ENCODE results near the gene MEIS3. TPM values are rescaled to one million over a fixed set of nuclear protein-coding genes. Genes with fewer than 3 reads are reported as not detected.
A peak's percentile ranks its signal among the peaks of the same experiment; 100 is the strongest.

MEIS3 gene
- total RNA-seq, 1 donor from 2014 or later: 32.2 TPM

DNA sequence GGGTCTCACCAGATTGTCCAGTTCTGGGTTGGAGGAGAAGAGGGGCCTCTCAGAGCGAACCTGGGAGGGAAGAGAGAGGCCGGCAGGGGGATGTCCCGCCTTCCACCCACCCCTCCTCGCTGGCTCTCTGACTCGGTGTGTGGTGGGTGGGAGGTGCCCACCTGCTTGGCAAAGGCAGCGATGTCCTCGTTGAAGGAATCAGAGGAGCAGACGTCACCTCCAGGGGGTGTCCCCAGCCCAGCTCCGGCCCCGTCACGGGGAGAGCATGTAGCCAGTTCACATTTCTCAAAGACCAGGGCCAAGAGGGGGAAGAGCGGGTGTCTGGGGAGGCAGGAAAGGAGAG is 2.7 kb downstream of the MEIS3 start:
- Mint-ChIP-seq H3K9me3 (no peaks in the 10 kb centered on the region), H3K27me3 (ENCODE audit: insufficient read depth, low read depth) (peaks cover 25% of the 10 kb centered on the region), H3K27ac (no peak overlapping the region), H3K36me3 (peaks cover 15% of the 10 kb centered on the region), H3K4me1 (peaks cover 32% of the 10 kb centered on the region), H3K4me3 (peak overlapping the region; percentile 36)
- H3K27ac ChIP-seq: no peak overlapping the region
- peaks cover 43% of the 10 kb centered on the region for H3K27me3 ChIP-seq
- peaks cover 29% of the 10 kb centered on the region for H4K20me1 ChIP-seq (ENCODE audit: low read depth)
- no peak overlapping the region for H2AFZ ChIP-seq (replicated peaks)
- H3K4me1 ChIP-seq: peaks cover 29% of the 10 kb centered on the region
- no peak for DNase-seq (ENCODE audit: low spot score)
- no peaks in the 10 kb centered on the region for H3K9me3 ChIP-seq (ENCODE audit: low read depth)
- no peak overlapping the region for H3K4me3 ChIP-seq
- H3K79me2 ChIP-seq (ENCODE audit: low read depth): no peaks in the 10 kb centered on the region
- H3K4me2 ChIP-seq: no peak overlapping the region
- H3K36me3 ChIP-seq: no peaks in the 10 kb centered on the region
- TF ChIP-seq EZH2phosphoT487 (IDR thresholded peaks at IDR 0.05) (no peak), EZH2 (IDR thresholded peaks at IDR 0.05) (no peak)
- TF ChIP-seq, protein P1, sequence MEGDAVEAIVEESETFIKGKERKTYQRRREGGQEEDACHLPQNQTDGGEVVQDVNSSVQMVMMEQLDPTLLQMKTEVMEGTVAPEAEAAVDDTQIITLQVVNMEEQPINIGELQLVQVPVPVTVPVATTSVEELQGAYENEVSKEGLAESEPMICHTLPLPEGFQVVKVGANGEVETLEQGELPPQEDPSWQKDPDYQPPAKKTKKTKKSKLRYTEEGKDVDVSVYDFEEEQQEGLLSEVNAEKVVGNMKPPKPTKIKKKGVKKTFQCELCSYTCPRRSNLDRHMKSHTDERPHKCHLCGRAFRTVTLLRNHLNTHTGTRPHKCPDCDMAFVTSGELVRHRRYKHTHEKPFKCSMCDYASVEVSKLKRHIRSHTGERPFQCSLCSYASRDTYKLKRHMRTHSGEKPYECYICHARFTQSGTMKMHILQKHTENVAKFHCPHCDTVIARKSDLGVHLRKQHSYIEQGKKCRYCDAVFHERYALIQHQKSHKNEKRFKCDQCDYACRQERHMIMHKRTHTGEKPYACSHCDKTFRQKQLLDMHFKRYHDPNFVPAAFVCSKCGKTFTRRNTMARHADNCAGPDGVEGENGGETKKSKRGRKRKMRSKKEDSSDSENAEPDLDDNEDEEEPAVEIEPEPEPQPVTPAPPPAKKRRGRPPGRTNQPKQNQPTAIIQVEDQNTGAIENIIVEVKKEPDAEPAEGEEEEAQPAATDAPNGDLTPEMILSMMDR (IDR thresholded peaks at IDR 0.05): no peak
- H3F3A ChIP-seq (ENCODE audit: low read depth): peaks cover 22% of the 10 kb centered on the region
- no peak overlapping the region for H3K9ac ChIP-seq

DNA sequence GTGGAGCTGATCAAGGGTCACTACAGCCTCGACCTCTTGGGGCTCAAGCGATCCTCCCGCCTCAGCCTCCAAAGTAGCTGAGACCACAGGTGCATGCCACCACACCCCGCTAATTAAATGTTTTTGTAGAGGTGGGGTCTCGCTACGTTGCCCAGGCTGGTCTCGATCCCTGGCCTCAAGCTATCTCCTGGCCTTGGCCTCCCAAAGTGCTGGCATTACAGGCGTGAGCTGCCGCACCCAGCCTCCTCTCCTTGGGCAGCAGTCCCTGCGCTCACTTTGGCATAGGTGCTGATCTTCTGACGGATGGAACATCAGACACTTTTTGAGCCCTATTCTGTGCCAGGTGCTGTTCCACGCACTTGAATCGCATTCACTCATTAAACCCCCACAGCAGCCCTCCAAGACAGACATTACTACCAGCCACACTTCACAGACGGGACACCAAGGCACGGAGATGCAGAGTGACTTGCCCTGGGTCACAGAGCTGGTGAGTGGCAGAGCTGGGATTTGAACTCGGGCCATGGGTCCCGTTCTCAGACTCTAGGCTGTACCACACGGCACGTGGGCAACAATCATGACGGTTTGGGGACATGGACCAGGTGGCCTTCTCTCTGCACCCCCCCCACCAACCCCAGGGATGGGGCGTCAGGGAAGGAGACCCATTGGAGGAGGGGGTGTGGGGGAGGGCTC is 3.2 kb downstream of the MEIS3 start:
- Histone ChIP-seq H3K27ac (no peak overlapping the region), H3K36me3 (no peaks in the 10 kb centered on the region), H3K27me3 (peaks cover 38% of the 10 kb centered on the region), H4K20me1 (ENCODE audit: low read depth) (peaks cover 29% of the 10 kb centered on the region), H3K9me3 (ENCODE audit: low read depth) (no peaks in the 10 kb centered on the region), H3F3A (ENCODE audit: low read depth) (peaks cover 20% of the 10 kb centered on the region), H2AFZ (replicated peaks) (no peak overlapping the region), H3K4me1 (peaks cover 24% of the 10 kb centered on the region), H3K9ac (no peak overlapping the region), H3K4me3 (no peak overlapping the region), H3K4me2 (no peak overlapping the region), H3K79me2 (ENCODE audit: low read depth) (no peaks in the 10 kb centered on the region)
- Mint-ChIP-seq H3K9me3 (no peaks in the 10 kb centered on the region), H3K27ac (no peak overlapping the region), H3K4me1 (peaks cover 28% of the 10 kb centered on the region), H3K4me3 (peak overlapping the region; percentile 48), H3K27me3 (ENCODE audit: insufficient read depth, low read depth) (peaks cover 25% of the 10 kb centered on the region), H3K36me3 (peaks cover 15% of the 10 kb centered on the region)
- TF ChIP-seq EZH2phosphoT487 (IDR thresholded peaks at IDR 0.05) (no peak), EZH2 (IDR thresholded peaks at IDR 0.05) (no peak)
- TF ChIP-seq, protein P1 (IDR thresholded peaks at IDR 0.05): no peak
- no peak for DNase-seq (ENCODE audit: low spot score)

DNA sequence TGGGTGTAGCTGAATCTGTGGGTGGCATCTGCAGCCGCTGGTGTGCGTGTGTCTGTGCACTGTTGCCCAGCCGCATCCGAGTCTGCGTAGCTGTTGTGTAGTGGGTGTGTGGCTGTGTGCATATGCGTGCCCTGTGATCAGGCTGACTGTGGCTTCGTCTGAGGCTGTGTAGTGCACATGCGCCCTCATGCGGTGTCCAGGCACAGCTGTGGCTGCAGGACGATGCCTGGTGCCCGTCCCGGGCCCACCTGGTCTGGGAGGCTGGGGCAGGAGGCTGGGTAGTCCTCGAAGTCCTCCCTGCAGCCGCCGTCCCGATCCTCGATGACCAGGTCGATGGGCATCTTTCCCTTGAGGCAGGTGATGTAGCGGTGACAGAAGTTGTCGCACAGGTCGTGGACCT is 4.9 kb downstream of the MEIS3 start:
- Histone ChIP-seq H4K20me1 (ENCODE audit: low read depth) (peaks cover 29% of the 10 kb centered on the region), H3F3A (ENCODE audit: low read depth) (peaks cover 18% of the 10 kb centered on the region), H3K27me3 (peaks cover 22% of the 10 kb centered on the region), H2AFZ (replicated peaks) (no peak overlapping the region), H3K4me1 (peaks cover 10% of the 10 kb centered on the region), H3K4me2 (no peak overlapping the region), H3K9me3 (ENCODE audit: low read depth) (no peaks in the 10 kb centered on the region), H3K36me3 (no peaks in the 10 kb centered on the region), H3K9ac (no peak overlapping the region), H3K4me3 (no peak overlapping the region), H3K79me2 (ENCODE audit: low read depth) (no peaks in the 10 kb centered on the region), H3K27ac (no peak overlapping the region)
- Mint-ChIP-seq H3K27ac (peak overlapping the region; percentile 46), H3K27me3 (ENCODE audit: insufficient read depth, low read depth) (peaks cover 21% of the 10 kb centered on the region), H3K36me3 (peaks cover 15% of the 10 kb centered on the region), H3K4me3 (peak overlapping the region; percentile 43), H3K9me3 (no peaks in the 10 kb centered on the region), H3K4me1 (peaks cover 14% of the 10 kb centered on the region)
- TF ChIP-seq, protein P1 (IDR thresholded peaks at IDR 0.05): peak; percentile 32
- TF ChIP-seq EZH2phosphoT487 (IDR thresholded peaks at IDR 0.05): no peak
- no peak for TF ChIP-seq EZH2 (IDR thresholded peaks at IDR 0.05)
- DNase-seq (ENCODE audit: low spot score): peak; percentile 39

All from neural progenitor cell (in vitro differentiated cells).